Epithelial cell of esophagus (primary cell): ENCODE measurements around the gene NEDD9.
A peak's percentile ranks its signal among the peaks of the same experiment; 100 is the strongest.

Source experiments
- DNase-seq: peaks from one replicate; pipeline ENCODE4 v3.0.0; 2010; ENCODE audit warnings: low read depth
- H3K4me3 ChIP-seq: 2 replicates; pipeline ENCODE4 v1.5.1; 2011; ENCODE audit warnings: mild to moderate bottlenecking, low read length, control low read depth
- CTCF ChIP-seq: IDR thresholded peaks from 2 replicates; pipeline ENCODE4 v1.5.1; 2011; ENCODE audit warnings: low read depth, mild to moderate bottlenecking, low read length, control low read depth, inconsistent platforms; ENCODE audit not compliant: insufficient read depth; ENCODE audit errors: missing control alignments

NEDD9 gene

GRCh38 chr6:11188161-11188915 is 44.1 kb downstream of the NEDD9 start:
- TF ChIP-seq CTCF = no peak
- H3K4me3 ChIP-seq = no peak overlapping the region
- peak; percentile 72 for DNase-seq

DNA sequence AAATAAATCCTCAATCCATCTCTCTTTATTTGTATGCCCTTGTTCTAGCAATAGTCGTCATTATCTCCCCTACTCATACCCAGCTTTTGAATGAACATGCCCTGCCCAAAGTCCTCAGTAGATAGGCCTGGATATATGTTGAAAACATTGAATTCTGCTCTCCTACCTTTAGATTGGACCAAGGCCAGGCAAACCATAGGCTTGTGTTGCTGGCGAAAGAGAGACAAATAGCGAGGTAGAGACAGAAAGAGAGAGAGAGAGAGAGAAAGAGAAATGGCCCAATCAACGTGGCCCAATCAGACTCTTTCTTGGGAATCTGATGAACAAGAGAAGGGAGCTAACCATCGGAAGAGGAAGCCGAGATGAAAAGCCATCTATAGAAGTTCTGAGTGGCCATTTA is 45.2 kb downstream of the NEDD9 start:
- TF ChIP-seq CTCF = no peak
- no peak for DNase-seq
- H3K4me3 ChIP-seq = no peak overlapping the region

DNA sequence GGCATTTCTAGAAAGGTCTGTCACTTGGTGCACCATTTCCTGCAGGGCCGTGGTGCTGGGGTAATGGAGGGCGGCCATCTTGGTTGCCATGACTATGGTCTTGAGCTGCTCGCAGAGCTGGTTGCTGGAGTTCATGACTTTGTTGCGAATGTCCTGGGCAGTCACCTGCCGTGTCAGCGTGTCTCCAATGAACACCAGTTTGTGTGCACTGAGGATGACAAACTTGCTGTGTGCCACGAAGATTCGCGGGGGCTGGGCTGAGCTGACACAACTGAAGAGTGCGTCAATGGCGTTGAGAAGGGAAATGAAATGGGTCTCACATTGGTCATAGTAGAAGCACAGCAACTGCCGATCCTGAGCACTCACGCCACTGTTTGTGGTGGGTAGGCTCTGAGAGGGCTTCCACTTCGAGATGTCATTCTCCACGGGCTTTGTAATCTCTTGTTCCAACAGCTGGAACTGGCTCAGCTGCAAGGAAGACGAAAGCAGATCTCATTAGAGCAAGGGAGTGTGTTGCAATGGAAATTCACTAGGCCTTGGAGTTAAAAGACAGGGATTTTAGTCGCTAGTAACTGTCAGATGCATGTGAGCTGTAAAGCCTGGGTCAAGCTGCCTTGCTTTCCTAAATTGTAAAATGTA is 47.1 kb downstream of the NEDD9 start:
- no peak for DNase-seq
- no peak overlapping the region for H3K4me3 ChIP-seq
- TF ChIP-seq CTCF = no peak

DNA sequence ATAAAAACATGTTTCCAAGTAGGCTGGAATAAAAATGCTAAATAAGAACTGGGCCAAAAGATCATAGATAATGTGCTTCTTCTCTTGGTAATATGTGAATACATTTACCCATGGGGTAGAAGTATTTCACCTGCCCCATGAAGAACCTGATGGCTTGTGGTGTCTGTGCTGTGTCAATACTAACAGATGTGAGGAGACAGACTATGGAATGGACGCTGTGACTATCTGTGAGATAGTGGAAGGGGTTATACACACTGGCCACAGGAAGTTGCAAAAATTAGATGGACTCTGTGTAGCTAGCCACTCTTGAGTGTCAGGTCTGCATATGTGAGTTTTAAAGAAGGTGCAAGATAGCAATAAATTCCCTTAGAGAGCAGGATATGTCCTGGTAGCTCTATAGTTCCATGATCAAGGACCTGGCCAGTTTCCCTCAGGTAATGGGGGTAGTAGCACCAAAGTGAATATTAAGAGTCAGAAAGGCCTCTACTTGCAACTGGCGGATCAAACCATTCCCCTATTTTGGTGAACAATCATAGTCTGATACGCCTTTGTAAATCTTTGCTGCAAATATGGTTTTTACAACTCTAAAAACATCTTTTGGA is 48.6 kb downstream of the NEDD9 start:
- no peak for DNase-seq
- H3K4me3 ChIP-seq = no peak overlapping the region
- no peak for TF ChIP-seq CTCF

- no peak for DNase-seq
- no peak for TF ChIP-seq CTCF
- no peak overlapping the region for H3K4me3 ChIP-seq
Measured at GRCh38 chr6:11181478-11182136, 50.9 kb downstream of the NEDD9 start.

DNA sequence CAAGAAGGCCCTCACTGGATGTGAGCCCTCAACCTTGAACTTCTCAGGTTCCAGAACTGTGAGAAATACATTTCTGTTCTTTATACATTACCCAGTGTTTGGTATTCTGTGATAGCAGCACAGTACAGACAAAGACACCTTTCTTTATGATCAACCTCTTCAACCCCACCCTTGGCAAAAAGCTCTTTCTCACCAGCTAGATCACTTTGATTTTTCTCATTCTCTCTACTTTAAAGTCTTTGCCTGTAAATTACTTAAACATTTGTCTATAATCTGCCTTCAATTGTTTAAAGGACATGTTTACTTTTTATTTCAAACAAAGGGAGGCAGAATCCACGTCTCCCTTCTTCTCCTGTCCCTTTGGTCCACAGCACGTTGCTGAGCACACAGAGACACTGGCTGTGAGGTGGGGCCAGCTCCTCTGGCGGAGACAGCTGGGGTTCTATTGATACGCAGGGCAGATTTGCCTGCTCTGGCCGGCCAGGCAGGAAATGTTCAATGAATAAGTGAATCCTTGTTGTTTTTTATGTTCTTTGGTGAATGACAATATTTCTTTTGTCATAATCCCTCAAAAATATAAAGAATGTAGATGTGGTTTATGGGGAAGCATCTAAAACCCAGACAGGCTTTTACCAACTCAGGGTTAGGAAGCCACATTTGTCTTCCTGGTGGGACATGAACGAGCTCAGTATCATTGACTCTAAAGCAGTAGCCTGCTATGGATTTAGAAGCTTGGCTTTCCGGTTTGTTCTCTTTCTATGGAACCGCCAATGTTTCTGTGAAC is 52.9 kb downstream of the NEDD9 start:
- TF ChIP-seq CTCF = no peak
- no peak overlapping the region for H3K4me3 ChIP-seq
- no peak for DNase-seq
